GM19239 (cell line): ENCODE data around the gene EMC8.

Source experiments
- DNase-seq: peaks from one replicate; pipeline ENCODE4 v3.0.0; 2011; ENCODE audit warnings: low spot score; ENCODE audit not compliant: insufficient read length
- FAIRE-seq: peaks from 2 replicates; lab custom pipeline; 2011; peaks lifted over from hg19 to GRCh38; lab: Jason Lieb, UNC

EMC8 gene

DNA sequence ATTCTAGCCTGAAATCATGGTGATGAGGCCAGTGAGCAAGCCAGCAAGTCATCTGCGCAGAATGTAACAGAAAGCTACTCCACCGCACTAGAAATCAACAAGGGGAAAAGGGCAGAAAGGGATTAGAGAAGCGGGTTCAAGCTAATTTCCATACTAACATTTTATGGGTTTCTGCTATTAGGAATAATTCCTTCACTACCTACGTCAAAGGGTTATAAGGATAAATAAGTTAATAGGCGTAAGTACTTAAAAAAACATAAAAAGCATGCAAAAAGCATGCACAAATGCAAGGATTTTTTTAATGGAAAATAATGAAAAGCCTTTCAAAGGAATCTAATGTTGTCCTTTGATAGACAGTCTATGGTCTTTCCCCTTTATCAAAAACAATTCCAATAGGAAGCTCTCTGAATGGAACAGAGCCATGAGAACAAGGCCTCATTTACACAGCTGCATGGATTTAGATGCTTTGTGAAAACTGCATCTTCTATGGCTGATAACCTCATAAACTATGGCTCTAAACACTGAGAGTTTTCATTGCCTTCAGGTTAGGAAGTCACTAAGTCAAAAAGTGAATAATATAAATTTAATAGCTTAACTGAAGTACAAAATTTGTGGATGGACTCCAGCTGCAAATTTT is 5.6 kb downstream of the EMC8 start:
- no peak for FAIRE-seq

DNA sequence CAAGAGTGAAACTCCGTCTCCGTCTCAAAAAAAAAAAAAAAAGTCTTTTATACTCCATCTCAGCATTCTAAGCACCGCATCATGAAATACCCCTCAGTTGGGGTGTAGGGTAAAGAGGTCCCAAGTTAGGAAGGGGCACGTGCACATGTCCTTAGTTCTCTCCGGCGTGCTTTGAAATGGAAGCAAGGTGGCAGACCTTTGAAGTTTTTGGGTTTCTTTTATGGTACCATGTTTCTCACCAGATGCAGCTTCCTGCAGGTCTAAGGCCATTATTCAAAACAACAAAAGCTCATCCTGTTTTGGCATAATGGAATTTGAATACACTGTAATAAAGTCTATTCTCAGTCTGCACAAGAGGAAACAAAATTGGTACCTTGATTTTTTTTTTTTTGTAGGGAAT is 9.6 kb downstream of the EMC8 start:
- DNase-seq (no peak), FAIRE-seq (no peak)

More for the DNA sequence above, 5.6 kb downstream of the EMC8 start:
- no peak for DNase-seq

DNA sequence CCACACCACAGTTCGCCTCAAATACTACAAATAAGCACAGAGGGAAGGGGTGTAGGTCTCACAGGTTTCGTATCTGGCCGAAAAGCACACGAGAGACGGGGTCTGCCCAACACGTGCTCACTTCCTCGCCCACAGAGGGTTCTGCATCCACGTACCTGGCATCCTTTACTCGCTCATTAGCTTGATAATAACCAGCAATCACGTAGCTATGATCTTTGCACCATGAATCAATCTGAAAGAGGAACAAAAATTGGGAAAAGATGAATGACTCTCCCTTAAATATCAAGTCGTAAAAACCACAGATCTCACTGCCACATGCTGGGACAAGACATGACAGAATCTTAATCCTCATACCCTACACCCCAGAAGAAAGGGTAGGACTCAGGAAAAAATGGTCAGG is 10.5 kb downstream of the EMC8 start:
- FAIRE-seq: no peak
- no peak for DNase-seq

DNA sequence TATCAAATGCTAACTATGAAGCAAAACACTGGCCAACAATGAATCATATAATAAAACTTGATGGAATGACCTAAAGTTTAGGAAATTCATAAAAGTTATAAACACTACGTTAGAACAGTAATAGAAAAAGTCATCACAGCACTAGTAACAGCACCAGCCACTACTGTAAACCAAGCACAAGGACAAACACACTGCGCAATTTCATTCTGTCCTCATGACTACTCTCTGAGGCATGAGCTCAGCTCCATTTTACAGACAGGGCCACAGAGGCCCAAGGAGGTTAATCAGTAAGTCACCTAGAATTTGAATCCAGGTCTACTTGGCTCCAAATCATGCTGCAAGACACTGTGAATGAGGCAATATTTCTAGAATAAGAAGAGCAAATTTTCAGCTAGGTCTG is 13.4 kb downstream of the EMC8 start:
- FAIRE-seq: no peak
- no peak for DNase-seq

DNA sequence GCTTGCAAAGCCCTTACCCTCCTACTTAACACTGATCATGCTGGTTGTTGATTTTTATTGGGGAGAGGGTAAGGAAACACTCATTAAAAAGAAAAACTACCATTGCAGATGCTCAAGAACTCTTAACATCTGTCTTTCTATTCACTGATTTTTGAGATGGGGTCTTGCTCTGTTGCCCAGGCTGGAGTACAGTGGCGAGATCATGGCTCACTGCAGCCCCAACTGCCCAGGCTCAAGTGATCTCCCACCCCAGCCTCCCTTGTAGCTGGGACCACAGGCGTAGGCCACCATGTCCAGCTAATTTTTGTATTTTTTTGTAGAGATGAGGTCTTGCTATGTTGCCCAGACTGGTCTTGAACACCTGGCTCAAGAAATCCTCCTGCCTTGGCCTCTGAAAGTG is 14.5 kb downstream of the EMC8 start:
- FAIRE-seq: no peak

DNA sequence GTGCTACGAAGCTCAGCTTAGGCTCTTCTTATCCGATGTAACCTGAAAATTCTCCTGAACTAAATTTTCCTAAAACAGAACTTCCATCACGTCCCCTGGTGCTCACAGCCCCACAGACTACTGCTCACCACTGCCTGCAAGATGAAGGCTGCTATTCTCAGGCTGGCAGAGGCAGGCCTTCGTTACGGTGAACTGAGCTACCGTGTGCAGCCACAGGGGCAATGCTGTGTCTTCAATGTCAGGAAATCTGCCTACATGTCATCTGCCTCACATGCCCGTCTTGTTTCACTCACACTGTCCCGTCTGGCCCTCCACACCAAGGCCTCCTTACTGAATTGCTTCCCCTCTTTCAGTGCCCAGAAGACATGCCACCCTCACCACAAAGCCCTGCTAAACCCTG is 15.9 kb downstream of the EMC8 start:
- DNase-seq (no peak), FAIRE-seq (no peak)

More for the DNA sequence above, 14.5 kb downstream of the EMC8 start:
- no peak for DNase-seq

DNA sequence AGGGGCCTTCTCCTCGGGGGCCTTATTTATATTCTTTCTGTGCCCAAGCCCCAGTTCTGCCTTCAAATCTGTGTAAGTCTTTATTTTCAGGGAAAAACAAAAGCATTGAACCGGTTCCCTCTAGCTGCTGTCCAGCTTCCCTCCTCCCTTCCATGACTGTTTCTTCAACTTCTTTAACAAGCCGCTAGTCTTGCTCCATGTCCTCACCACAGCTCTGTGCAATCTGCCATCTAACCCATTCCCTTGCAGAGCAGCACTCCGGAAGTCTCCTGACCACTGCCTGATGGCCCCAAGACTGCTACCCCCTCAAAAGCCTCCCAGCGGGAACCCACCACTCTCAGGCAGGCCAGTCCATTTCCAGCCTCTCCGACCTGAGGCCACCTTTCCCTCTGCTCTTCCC is 16.9 kb downstream of the EMC8 start:
- FAIRE-seq: no peak
- no peak for DNase-seq

DNA sequence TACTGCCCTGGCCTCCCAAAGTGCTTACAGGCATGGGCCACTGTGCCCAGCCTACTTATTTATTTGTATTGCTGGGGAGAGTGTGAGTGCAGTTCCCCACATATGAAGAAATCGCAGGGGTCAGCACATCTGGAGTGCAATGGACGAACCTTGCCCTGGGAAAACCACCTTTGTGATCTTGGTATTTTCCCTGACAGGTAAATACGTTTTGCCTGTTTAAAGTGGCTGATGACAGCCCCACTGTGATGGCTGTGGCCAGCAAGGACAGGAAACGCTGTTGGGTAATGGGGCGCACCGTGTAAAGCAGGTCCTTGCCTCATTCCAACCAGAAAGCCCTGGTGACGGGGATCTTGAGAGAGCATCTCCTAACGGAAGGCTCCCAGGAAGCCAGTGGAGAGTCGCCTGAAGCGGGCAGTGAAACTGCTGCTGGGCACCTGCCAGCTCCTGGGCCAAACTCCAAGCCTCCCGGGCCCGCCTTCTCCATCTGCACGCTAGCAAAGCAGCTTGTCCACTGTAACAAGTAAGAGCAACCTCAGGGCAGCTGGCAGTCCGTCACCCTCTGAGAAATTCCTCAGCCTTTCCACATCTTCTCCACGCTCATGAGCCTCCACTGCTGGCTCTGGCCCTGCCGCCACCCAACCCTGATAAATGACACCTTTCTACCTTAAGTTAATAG is 17.5 kb downstream of the EMC8 start:
- DNase-seq: no peak
- FAIRE-seq: no peak

DNA sequence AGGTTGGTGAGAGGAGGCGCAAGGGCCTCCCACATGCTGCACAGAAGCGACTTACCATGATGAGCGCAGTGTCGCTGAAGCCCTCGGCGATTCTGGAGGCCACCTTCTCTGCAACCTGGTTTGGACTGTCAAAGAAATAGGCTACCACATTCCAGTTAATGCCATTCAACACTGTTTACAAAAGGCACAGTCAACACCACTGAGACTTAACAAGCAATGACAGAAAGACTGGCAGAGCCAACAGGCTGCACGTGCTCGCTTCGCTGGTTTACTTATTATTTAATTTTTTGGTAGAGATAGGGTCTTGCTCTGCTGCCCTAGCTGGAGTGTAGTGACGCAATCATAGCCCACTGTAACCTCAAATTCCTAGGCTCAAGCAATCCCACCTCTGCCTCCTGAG is 18.2 kb downstream of the EMC8 start:
- no peak for FAIRE-seq
- DNase-seq: no peak

DNA sequence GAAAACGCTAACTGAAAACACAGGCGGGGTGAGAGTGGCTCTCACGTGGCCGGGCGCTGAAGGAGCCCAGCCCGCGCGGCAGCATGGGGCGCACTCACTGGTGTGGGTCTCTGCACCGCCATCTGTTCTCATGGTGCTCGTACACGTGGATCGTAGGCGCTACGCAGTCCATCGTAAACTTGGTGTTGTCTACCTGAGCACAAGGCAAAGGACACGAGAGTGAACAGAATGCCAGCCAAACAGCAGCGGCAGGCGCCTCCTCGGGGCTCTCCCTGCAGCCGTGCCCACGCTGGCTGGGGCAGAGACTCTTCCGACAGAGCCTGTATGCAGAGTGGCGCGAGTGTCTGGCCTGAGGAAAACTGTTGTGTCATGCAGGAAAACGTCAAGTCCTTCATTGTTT is 19.1 kb downstream of the EMC8 start:
- DNase-seq (no peak), FAIRE-seq (no peak)

DNA sequence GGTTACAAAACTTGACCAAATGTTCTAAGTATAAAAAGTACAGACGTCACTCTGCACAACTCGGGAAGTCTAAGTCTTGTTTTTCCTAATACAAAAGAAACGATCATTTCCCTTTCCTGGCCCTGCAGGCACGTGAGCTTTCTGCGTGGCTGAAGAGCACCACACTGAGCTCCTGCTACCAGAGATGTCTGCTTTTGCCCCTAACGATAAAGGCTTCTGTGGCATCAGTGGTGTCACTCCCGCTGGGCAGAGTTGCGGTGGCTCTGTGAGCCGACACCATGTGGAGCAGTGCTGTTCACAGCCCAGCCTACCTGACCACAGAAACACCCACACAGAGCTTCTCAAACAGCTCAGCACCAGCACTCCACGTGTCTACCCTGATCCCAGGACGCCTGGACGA is 20.5 kb downstream of the EMC8 start:
- no peak for DNase-seq
- no peak for FAIRE-seq

DNA sequence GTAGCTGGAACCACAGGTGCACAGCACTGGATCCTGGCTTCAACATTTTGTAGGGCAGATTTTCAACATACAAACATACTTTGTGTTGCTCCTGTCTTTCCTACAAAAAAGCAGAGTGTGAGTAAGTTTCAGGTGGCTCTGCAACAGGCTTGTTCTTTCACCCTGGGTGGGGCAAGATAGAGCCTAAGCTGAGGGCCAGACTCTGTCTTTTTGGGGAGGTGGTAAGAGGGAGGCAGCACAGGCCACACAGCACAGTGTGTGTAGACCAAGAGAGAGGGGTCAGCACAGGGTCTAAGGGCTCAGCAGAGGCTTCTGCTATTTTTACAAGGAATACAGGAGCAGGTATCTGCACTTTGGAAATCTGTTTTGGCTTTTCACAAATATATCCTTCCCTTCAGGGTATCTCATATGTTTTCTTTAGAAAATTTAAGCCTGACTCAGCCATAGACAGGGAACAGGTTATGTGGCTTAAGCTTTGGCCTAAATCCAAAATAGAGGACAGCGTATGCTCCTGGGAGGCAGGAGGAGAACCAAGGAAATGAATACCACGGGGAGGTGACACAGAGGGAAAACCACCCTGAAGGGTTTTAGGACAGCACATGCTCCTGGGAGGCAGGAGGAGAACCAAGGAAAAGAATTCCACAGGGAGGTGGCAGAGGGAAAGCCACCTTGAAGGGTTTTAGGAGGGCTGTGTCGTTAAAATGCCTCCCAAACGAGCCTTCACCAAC is 21.6 kb downstream of the EMC8 start:
- FAIRE-seq (no peak), DNase-seq (no peak)

DNA sequence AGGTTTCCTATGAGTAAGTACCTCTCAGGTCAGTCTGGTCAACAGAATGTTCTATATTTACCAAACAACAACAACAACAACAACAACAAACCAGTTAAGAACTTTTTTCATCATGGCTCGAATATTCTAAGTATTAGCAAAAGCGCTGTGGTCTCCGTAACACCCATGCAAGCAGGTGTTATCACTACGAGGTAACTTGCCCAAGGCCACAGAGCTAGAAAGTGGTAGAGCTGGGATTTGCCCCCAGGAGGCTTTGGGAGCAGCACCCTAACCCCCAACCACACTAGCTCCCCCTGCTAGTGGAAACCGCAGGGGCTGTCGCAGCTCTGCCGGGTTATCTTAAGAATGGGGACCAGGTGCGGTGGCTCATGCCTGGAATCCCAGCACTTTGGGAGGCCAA is 24.5 kb downstream of the EMC8 start:
- DNase-seq (no peak), FAIRE-seq (no peak)

DNA sequence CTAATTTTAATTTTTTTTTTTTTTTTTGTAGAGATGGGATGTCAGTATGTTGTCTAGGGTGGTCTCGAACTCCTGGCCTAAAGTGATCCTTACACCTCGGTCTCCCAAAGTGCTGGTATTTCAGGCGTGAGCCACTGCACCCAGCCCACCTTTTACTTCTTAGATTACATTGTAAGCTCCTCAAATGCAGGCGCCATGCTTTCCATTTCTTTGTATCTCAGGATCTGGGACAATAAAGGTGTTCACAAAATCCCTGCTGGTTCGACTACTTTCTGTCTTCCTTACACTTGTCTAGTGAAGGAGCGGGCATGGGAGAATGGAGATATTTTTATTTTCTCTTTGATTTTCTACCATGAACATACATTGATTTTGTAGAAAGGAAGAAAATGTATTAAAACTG is 25.2 kb downstream of the EMC8 start:
- no peak for FAIRE-seq

DNA sequence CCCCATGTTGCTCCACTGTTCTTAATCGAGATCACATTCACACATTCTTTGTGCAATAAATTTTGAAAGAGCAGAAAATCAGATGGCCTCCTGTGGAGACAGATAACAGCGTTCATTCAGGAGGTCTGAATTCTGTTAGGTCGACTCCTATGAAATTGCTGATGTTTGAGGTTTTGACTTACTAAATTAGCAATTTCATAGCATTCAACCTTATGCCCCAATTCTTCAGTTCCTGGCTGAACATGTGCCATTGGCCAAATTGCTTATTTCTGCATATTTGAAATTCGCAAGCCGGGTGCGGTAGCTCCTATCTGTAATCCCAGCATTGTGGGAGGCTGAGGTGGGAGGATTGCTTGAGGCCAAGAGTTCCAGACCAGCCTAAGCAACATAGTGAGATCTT is 26.3 kb downstream of the EMC8 start:
- DNase-seq: no peak
- FAIRE-seq: no peak

More for the DNA sequence above, 25.2 kb downstream of the EMC8 start:
- DNase-seq: no peak

DNA sequence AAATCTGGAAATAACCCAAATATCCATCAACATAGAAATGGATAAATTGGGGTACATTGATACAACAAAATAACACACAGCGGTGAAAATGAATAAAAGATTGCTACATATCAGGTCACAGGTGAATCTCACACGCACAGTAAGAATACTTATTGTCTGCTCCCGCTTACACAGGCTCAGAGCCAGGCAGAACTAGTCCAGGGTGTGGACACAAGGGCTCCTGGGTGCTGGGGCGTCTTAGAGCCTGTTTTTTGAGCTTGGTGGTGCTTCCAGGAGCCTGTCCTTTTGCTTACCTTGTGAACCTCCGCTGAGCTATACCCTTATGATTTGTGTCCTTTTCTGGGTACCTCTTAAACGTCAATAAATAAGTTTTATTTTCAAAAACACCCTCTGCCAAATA is 28.6 kb downstream of the EMC8 start:
- FAIRE-seq: no peak

DNA sequence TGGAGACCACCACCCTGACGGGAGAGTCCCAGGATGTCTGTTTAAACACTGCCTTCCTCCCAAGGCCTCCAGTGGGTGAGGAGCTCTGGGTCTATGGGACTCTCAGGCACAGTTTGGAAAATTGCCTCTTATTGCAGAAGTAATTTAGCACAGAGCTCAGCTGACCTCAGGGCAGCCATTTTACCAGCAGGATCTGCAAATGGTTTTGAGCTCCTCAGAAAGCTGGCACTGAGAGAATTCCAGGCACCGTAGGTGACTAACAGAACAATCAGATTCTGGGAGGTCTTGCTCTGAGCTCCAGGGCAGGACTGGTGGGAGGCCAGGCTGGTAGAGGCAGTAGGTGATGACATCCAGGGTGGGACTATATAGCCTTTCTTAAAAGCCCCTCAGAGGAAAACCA is 31.1 kb downstream of the EMC8 start:
- no peak for FAIRE-seq
- DNase-seq: no peak

More for the DNA sequence above, 28.6 kb downstream of the EMC8 start:
- no peak for DNase-seq

DNA sequence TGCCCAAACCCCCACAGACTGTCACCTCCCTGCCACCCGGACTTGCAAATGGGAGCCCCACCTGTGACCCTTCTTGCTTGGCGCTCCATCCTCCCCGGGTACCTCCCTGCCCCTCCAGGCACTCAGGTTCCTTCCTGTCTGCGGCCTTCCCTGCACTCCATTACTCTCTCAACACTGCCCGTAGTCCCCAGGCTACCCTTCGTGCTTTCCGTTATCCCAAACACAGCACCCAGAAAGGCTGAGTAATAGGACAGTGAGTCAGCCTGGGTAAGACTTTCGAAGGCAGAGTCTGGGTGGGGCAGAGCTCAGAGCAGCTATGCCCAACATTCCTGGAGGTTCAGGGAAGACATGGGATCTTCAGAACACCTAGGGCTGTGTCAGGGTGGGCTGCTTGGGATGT is 31.8 kb downstream of the EMC8 start:
- DNase-seq (no peak), FAIRE-seq (no peak)

DNA sequence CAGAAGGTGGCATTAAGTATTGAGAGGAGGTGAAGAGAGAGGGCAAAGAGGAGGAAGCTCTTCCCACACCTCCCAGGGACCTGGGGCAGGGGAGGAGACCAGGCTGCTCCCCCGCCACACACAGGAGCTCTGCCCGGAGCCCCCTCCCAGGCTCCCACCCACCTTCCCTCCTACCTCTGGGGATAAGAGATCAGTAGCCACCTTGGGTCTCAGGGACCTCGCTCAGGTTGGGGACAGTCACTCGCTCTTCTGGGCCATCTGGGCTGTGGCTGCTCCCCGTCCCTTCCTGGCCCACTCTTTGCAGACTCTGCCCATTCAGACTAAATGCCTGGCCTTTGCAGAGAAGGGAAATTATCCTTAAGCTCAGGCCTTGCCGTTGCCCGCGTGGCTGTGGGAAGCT is 33.6 kb downstream of the EMC8 start:
- FAIRE-seq (no peak), DNase-seq (no peak)

DNA sequence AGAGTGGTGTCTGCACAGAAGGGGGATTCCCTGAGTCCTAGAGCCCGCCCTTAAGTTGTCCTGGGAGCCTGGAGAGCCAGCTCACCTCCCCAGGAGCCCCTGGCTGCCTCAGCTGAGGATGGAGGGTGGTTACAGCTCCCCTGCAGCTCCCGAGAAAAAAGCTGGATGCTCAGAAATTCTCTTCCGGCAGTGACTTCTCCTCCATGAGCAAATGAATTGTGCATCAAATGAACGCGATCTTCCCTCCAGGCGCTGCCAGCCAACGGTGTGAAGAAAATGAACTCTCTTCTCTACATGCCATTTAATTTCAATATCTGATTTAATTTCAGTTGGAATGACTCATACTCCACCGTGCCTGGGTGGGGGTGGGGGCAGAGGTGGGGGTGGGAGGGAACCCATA is 34.1 kb downstream of the EMC8 start:
- FAIRE-seq: no peak
- no peak for DNase-seq

DNA sequence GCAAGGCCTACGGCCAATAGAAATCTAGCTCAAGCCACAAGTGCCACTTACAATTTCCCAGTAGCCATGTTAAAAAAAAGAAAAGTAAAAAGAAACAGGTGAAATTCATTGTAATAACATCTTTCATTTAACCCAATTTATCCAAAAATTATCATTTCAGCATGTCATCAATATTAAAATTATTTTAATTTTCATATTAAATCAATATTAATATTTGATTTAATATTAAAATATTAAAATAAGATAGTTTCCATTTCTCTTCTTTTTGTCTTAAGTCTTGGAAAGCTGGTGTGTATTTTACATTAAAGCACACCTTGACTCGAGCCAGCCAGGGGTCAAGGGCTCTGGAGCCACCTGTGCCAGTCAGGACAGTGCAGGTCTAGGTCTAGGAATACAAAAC is 35.7 kb downstream of the EMC8 start:
- no peak for FAIRE-seq
- no peak for DNase-seq

DNA sequence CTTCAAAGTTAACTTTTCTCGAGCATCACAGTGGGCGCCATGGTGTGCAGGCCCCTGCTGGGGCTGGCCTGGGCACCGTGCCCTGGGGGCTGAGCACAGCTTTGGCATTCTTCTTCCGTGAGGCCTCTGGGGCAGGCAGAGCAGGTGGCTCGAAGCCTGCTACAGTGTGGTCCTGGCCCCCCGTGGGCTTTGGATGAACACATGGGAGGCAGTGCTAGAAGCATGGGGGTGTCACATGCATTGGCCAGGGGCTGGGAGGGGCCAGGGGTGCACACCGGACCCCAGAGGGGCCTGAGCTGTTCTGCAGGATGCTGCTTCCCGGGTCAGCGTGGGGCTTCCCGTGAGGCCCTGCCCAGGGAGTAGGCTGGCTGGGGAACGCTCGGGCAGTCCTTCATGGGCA is 36.4 kb downstream of the EMC8 start:
- DNase-seq: no peak
- FAIRE-seq: no peak
